ENCODE measurements around the gene UNC13D. TPM values are rescaled to one million over a fixed set of nuclear protein-coding genes. Genes with fewer than 3 reads are reported as not detected.

The UNC13D gene
- total RNA-seq, 2 donors from 2014 or later, result 25.9 to 35.0 TPM

GRCh38 chr17:75830164-75831031, 13.8 kb downstream of the UNC13D start:
- Histone ChIP-seq H3K4me1 (peaks cover 4% of the 10 kb centered on the region), H3K9me3 (no peaks in the 10 kb centered on the region), H3K27me3 (no peaks in the 10 kb centered on the region), H3K9ac (ENCODE audit: low read depth in 2 of 2, low read length in 2 of 2) (peak overlapping the region in 1 of 2 donors; percentile 71), H3K4me3 (peak overlapping the region; percentile 4), H3K36me3 (no peaks in the 10 kb centered on the region), H3K27ac (peak overlapping the region; percentile 33)
- peak; percentile 52 for TF ChIP-seq CTCF (IDR thresholded peaks at IDR 0.05)
- intact Hi-C loops (cut with DNase I), result no loop called here
- peak; percentile 64 for DNase-seq

- intact Hi-C loops (cut with DNase I), result no loop called here
- H3K36me3 ChIP-seq, result no peaks in the 10 kb centered on the region
- no peaks in the 10 kb centered on the region for H3K27me3 ChIP-seq
- no peaks in the 10 kb centered on the region for H3K9me3 ChIP-seq
- H3K4me1 ChIP-seq, result peaks cover 4% of the 10 kb centered on the region
- DNase-seq, result no peak
- H3K4me3 ChIP-seq, result no peak overlapping the region
- H3K27ac ChIP-seq, result no peak overlapping the region
- peak overlapping the region in 1 of 2 donors; percentile 71 for H3K9ac ChIP-seq (ENCODE audit: low read depth in 2 of 2, low read length in 2 of 2)
- no peak for TF ChIP-seq CTCF (IDR thresholded peaks at IDR 0.05)
These were observed 14.5 kb downstream of the UNC13D start for GRCh38 chr17:75829747-75830146.

GRCh38 chr17:75828741-75829140, 15.5 kb downstream of the UNC13D start:
- H3K27ac ChIP-seq, result no peak overlapping the region
- intact Hi-C loops (cut with DNase I), result no loop called here
- H3K4me1 ChIP-seq, result peaks cover 4% of the 10 kb centered on the region
- no peak overlapping the region for H3K4me3 ChIP-seq
- H3K36me3 ChIP-seq, result no peaks in the 10 kb centered on the region
- no peaks in the 10 kb centered on the region for H3K27me3 ChIP-seq
- DNase-seq, result no peak
- H3K9ac ChIP-seq (ENCODE audit: low read depth in 2 of 2, low read length in 2 of 2), result no peak overlapping the region
- no peaks in the 10 kb centered on the region for H3K9me3 ChIP-seq
- no peak for TF ChIP-seq CTCF (IDR thresholded peaks at IDR 0.05)

GRCh38 chr17:75828076-75828400, 16.2 kb downstream of the UNC13D start:
- DNase-seq, result no peak
- intact Hi-C loops (cut with DNase I), result no loop called here

More at GRCh38 chr17:75828076-75828400, 16.2 kb downstream of the UNC13D start:
- Histone ChIP-seq H3K27ac (peak overlapping the region; percentile 8), H3K9ac (ENCODE audit: low read depth in 2 of 2, low read length in 2 of 2) (peak overlapping the region in 1 of 2 donors; percentile 61), H3K36me3 (no peaks in the 10 kb centered on the region), H3K27me3 (no peaks in the 10 kb centered on the region), H3K4me3 (peak overlapping the region; percentile 4), H3K9me3 (no peaks in the 10 kb centered on the region), H3K4me1 (peaks cover 4% of the 10 kb centered on the region)
- TF ChIP-seq CTCF (IDR thresholded peaks at IDR 0.05), result no peak

Data from colonic mucosa (tissue), 4 donors.